HEK293 (cell line): ENCODE results near the gene CAPN5.

Source experiments
- CTCF ChIA-PET: fragments of 350-600 bp; formaldehyde crosslinking; extraction: SDS; loops from one replicate; lab custom pipeline; 2021; ENCODE audit warnings: antibody characterized with exemption; lab: Yijun Ruan, JAX
- POLR2A ChIA-PET: fragments of 300-600 bp; formaldehyde crosslinking; extraction: SDS; loops from one replicate; lab custom pipeline; 2020; ENCODE audit warnings: antibody characterized with exemption, inconsistent platforms; lab: Yijun Ruan, JAX
- H3K27ac ChIP-seq: fragments of 200-500 bp; sonication (Bioruptor generic); 2 replicates; pipeline ENCODE4 v1.5.1; 2014; ENCODE audit warnings: low read depth, low read length, control low read depth, inconsistent platforms; ENCODE audit errors: extremely low read depth
- H3K36me3 ChIP-seq, 2 experiments: fragments of 200-500 bp in 1 of 2; sonication (Bioruptor generic) in 1 of 2; 1 replicate in 1 of 2; 2 replicates in 1 of 2; pipeline ENCODE4 v1.5.1; 2014 to 2017; ENCODE audit warnings: inconsistent platforms in 2 of 2, low read length in 2 of 2; ENCODE audit not compliant: control insufficient read depth in 2 of 2, insufficient read depth in 1 of 2
- H3K4me1 ChIP-seq: fragments of 200-500 bp; sonication (Bioruptor generic); 2 replicates; pipeline ENCODE4 v1.5.1; 2014; ENCODE audit warnings: mild to moderate bottlenecking, low read length, inconsistent platforms; ENCODE audit not compliant: control insufficient read depth, insufficient read depth
- H3K4me3 ChIP-seq: 2 replicates; pipeline ENCODE4 v1.5.1; 2011; ENCODE audit warnings: low read depth, mild to moderate bottlenecking, control low read depth, low read length, moderate library complexity
- H3K9me3 ChIP-seq: fragments of 200-500 bp; sonication (Bioruptor generic); 2 replicates; pipeline ENCODE4 v1.5.1; 2014; ENCODE audit warnings: low read depth, low read length, inconsistent platforms; ENCODE audit not compliant: control insufficient read depth, insufficient read depth
- GLIS1 ChIP-seq: fragments of 450-650 bp; formaldehyde crosslinking; IDR thresholded peaks from 2 replicates; pipeline ENCODE4 v1.5.1; 2016; ENCODE audit warnings: missing biosample characterization, missing genetic modification characterization
- SCRT1 ChIP-seq: fragments of 450-650 bp; formaldehyde crosslinking; IDR thresholded peaks from 2 replicates; pipeline ENCODE4 v1.5.1; 2016; ENCODE audit warnings: missing biosample characterization, missing genetic modification characterization, borderline replicate concordance
- ZBTB8A ChIP-seq: fragments of 450-650 bp; formaldehyde crosslinking; IDR thresholded peaks from 2 replicates; pipeline ENCODE4 v1.5.1; 2016; ENCODE audit warnings: missing biosample characterization, missing genetic modification characterization
- ZFP3 ChIP-seq: fragments of 450-650 bp; formaldehyde crosslinking; IDR thresholded peaks from 2 replicates; pipeline ENCODE4 v1.5.1; 2016; ENCODE audit warnings: low read depth, missing biosample characterization, missing genetic modification characterization
- ZNF174 ChIP-seq: fragments of 450-650 bp; formaldehyde crosslinking; IDR thresholded peaks from 2 replicates; pipeline ENCODE4 v1.5.0; 2017; ENCODE audit warnings: missing biosample characterization, mild to moderate bottlenecking, missing genetic modification characterization
- ZNF341 ChIP-seq: fragments of 450-650 bp; formaldehyde crosslinking; IDR thresholded peaks from 2 replicates; pipeline ENCODE4; 2016; ENCODE audit warnings: low read depth, missing biosample characterization, missing genetic modification characterization
- ZNF366 ChIP-seq: fragments of 450-650 bp; formaldehyde crosslinking; conservative IDR thresholded peaks from 2 replicates; pipeline ENCODE4 v1.5.1; 2016; ENCODE audit warnings: missing biosample characterization, missing genetic modification characterization
- ZNF473 ChIP-seq: fragments of 450-650 bp; formaldehyde crosslinking; IDR thresholded peaks from 2 replicates; pipeline ENCODE4 v1.5.1; 2017; ENCODE audit warnings: missing biosample characterization, missing genetic modification characterization
- ZNF530 ChIP-seq: fragments of 450-650 bp; formaldehyde crosslinking; IDR thresholded peaks from 2 replicates; pipeline ENCODE4 v1.5.1; 2016; ENCODE audit warnings: low read depth, missing biosample characterization, missing genetic modification characterization
- ZNF560 ChIP-seq: fragments of 450-650 bp; formaldehyde crosslinking; IDR thresholded peaks from 2 replicates; pipeline ENCODE4 v1.5.1; 2017; ENCODE audit warnings: missing biosample characterization, missing genetic modification characterization, borderline replicate concordance
- ZNF623 ChIP-seq: fragments of 450-650 bp; formaldehyde crosslinking; IDR thresholded peaks from 2 replicates; pipeline ENCODE4 v1.5.1; 2016; ENCODE audit warnings: missing biosample characterization, missing genetic modification characterization
- TF ChIP-seq, protein P1 (sequence below): fragments of 450-650 bp; formaldehyde crosslinking; IDR thresholded peaks from 2 replicates; pipeline ENCODE4 v1.5.1; 2016; ENCODE audit warnings: missing biosample characterization, missing genetic modification characterization
- TF ChIP-seq, protein P2 (sequence below): fragments of 450-650 bp; formaldehyde crosslinking; IDR thresholded peaks from 2 replicates; pipeline ENCODE4 v1.5.1; 2016; ENCODE audit warnings: missing biosample characterization, missing genetic modification characterization, borderline replicate concordance

The CAPN5 gene

GRCh38 chr11:77089004-77089545 is 22.3 kb downstream of the CAPN5 start (continued):
- no peak for TF ChIP-seq GLIS1

DNA sequence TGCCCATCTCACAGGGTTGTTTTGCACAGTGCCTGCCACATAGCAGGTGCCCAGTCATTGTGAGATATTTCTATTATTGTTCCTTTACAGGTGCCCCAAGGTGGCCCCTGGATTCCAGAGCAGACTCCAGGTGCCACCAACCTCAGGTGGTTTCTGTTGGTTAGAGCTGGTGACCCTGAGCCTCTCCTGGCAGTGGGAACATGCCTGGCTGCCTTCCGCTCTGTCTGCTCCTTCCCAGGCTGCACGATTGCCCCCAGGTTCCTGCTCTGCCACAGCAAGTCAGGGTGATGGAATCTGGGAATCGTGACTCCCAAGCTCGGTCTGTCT is 23.2 kb downstream of the CAPN5 start:
- H3K27ac ChIP-seq = no peak overlapping the region
- ChIA-PET CTCF (interaction anchor here (0.6 to 4.1 kb wide), 17 partner anchors 10 to 794 kb away, joined by 3 to 61 read pairs (median 7); no protein-coding TSS in a partner anchor), POLR2A (no interaction called here)
- no peaks in the 10 kb centered on the region for H3K4me1 ChIP-seq
- no peaks in the 10 kb centered on the region for H3K9me3 ChIP-seq
- H3K4me3 ChIP-seq = no peak overlapping the region
- H3K36me3 ChIP-seq = no peaks in the 10 kb centered on the region
- TF ChIP-seq ZNF530 (tag by site-specific recombination) (no peak), ZNF623 (tag by site-specific recombination) (no peak), ZNF560 (no peak), ZNF174 (tag by site-specific recombination) (no peak), ZNF473 (tag by site-specific recombination) (no peak), ZNF341 (tag by site-specific recombination) (no peak), SCRT1 (tag by site-specific recombination) (no peak), ZFP3 (tag by site-specific recombination) (no peak)
- TF ChIP-seq, protein P1, sequence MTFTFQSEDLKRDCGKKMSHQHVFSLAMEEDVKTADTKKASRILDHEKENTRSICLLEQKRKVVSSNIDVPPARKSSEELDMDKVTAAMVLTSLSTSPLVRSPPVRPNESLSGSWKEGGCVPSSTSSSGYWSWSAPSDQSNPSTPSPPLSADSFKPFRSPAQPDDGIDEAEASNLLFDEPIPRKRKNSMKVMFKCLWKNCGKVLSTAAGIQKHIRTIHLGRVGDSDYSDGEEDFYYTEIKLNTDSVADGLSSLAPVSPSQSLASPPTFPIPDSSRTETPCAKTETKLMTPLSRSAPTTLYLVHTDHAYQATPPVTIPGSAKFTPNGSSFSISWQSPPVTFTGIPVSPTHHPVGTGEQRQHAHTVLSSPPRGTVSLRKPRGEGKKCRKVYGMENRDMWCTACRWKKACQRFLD (tag by site-specific recombination) = no peak
- TF ChIP-seq, protein P2, sequence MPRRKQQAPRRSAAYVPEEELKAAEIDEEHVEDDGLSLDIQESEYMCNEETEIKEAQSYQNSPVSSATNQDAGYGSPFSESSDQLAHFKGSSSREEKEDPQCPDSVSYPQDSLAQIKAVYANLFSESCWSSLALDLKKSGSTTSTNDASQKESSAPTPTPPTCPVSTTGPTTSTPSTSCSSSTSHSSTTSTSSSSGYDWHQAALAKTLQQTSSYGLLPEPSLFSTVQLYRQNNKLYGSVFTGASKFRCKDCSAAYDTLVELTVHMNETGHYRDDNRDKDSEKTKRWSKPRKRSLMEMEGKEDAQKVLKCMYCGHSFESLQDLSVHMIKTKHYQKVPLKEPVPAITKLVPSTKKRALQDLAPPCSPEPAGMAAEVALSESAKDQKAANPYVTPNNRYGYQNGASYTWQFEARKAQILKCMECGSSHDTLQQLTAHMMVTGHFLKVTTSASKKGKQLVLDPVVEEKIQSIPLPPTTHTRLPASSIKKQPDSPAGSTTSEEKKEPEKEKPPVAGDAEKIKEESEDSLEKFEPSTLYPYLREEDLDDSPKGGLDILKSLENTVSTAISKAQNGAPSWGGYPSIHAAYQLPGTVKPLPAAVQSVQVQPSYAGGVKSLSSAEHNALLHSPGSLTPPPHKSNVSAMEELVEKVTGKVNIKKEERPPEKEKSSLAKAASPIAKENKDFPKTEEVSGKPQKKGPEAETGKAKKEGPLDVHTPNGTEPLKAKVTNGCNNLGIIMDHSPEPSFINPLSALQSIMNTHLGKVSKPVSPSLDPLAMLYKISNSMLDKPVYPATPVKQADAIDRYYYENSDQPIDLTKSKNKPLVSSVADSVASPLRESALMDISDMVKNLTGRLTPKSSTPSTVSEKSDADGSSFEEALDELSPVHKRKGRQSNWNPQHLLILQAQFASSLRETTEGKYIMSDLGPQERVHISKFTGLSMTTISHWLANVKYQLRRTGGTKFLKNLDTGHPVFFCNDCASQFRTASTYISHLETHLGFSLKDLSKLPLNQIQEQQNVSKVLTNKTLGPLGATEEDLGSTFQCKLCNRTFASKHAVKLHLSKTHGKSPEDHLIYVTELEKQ (tag by site-specific recombination) = no peak

- H3K9me3 ChIP-seq = no peaks in the 10 kb centered on the region
- no peaks in the 10 kb centered on the region for H3K4me1 ChIP-seq
- H3K4me3 ChIP-seq = no peak overlapping the region
- CTCF ChIA-PET = interaction anchor here (0.6 to 4.1 kb wide), 39 partner anchors 8 to 795 kb away, joined by 3 to 61 read pairs (median 5); partner anchors contain the start of gene MYO7A
- no peaks in the 10 kb centered on the region for H3K36me3 ChIP-seq
- TF ChIP-seq ZBTB8A (tag by site-specific recombination) (no peak), ZNF366 (tag by site-specific recombination) (no peak)
- TF ChIP-seq, all 188 proteins: peak for 0
- POLR2A ChIA-PET = interaction anchor here (0.9 kb wide), 1 partner anchor 24 kb away, joined by 3 read pairs; the partner anchor contains the start of gene CAPN5
- H3K27ac ChIP-seq = no peak overlapping the region
Observed at GRCh38 chr11:77090373-77091111, 23.8 kb downstream of the CAPN5 start.
